ENCODE results near the gene TPSAB1. TPM values are rescaled to one million over a fixed set of nuclear protein-coding genes. Genes with fewer than 3 reads are reported as not detected.

The TPSAB1 gene
- total RNA-seq, 1 experiment from 2014 or later: 0.25 TPM

GRCh38 chr16:1245452-1246020 lies 5.0 kb downstream of the TPSAB1 start:
- no peaks in the 10 kb centered on the region for H3K79me2 ChIP-seq (ENCODE audit: insufficient read depth, low read length)
- ATAC-seq (no peak), DNase-seq (ENCODE audit: low read depth, low spot score) (no peak)
- POLR2A ChIA-PET: no interaction called here
- RAD21 ChIA-PET (ENCODE audit: low non-redundant PET in 1 of 2, low total read pairs in 2 of 2, uncharacterized antibody in 2 of 2, unreplicated experiment in 2 of 2): no interaction called here
- no peak overlapping the region for H3K9ac ChIP-seq (ENCODE audit: low read length)
- H3K27ac ChIP-seq (ENCODE audit: low read depth, low read length): no peak overlapping the region
- no peak overlapping the region for H3K4me3 ChIP-seq (replicated peaks in 1 of 2; ENCODE audit: low read depth in 1 of 2, low read length in 2 of 2)
- H2AFZ ChIP-seq (ENCODE audit: low read depth, low read length, poor library complexity, severe bottlenecking): no peak overlapping the region
- H3K36me3 ChIP-seq (ENCODE audit: control insufficient read depth in 1 of 2, insufficient read depth in 2 of 2, low read length in 2 of 2): no peaks in the 10 kb centered on the region
- CTCF ChIA-PET: no interaction called here
- no peaks in the 10 kb centered on the region for H3K9me2 ChIP-seq (ENCODE audit: insufficient read depth)
- no TSS peak for BruUV-seq (replicated peaks)
- H3K9me3 ChIP-seq (ENCODE audit: control insufficient read depth in 1 of 2, insufficient read depth in 1 of 2, low read depth in 1 of 2, low read length in 2 of 2): no peaks in the 10 kb centered on the region
- H3K4me2 ChIP-seq (ENCODE audit: low read length): no peak overlapping the region
- H3K4me1 ChIP-seq (ENCODE audit: control insufficient read depth in 1 of 2, insufficient read depth in 2 of 2, low read length in 2 of 2): no peaks in the 10 kb centered on the region
- intact Hi-C loops (cut with micrococcal nuclease): no loop called here
- H3K27me3 ChIP-seq (ENCODE audit: insufficient read depth, low read length): no peaks in the 10 kb centered on the region
- H4K20me1 ChIP-seq (ENCODE audit: insufficient read depth): no peaks in the 10 kb centered on the region
- no peak for TF ChIP-seq CTCF (IDR thresholded peaks at IDR 0.05 in 2 of 3, conservative IDR thresholded peaks at IDR 0.05 in 1 of 3; ENCODE audit: borderline replicate concordance in 1 of 3, insufficient read depth in 1 of 3, low read depth in 2 of 3, low read length in 2 of 3)
- TF ChIP-seq ATF3 (IDR thresholded peaks at IDR 0.05): no peak
- TF ChIP-seq ELF1 (IDR thresholded peaks at IDR 0.05; ENCODE audit: borderline replicate concordance, low read depth): no peak
- no peak for TF ChIP-seq MAX (IDR thresholded peaks at IDR 0.05)
- TF ChIP-seq POLR2A (IDR thresholded peaks at IDR 0.05; ENCODE audit: borderline replicate concordance, extremely low read depth, insufficient read depth, insufficient read length): no peak
- no peak for TF ChIP-seq SP1 (IDR thresholded peaks at IDR 0.05; ENCODE audit: low read depth)
- no peak for TF ChIP-seq POLR2AphosphoS5 (IDR thresholded peaks at IDR 0.05; ENCODE audit: low read depth, low read length)
- TF ChIP-seq CEBPB (IDR thresholded peaks at IDR 0.05; ENCODE audit: low read depth): no peak
- no peak for TF ChIP-seq RAD21 (IDR thresholded peaks at IDR 0.05; ENCODE audit: low read depth)
- TF ChIP-seq JUND (IDR thresholded peaks at IDR 0.05): no peak
- TF ChIP-seq EZH2phosphoT487 (IDR thresholded peaks at IDR 0.05; ENCODE audit: borderline replicate concordance): no peak
- TF ChIP-seq, protein P1, sequence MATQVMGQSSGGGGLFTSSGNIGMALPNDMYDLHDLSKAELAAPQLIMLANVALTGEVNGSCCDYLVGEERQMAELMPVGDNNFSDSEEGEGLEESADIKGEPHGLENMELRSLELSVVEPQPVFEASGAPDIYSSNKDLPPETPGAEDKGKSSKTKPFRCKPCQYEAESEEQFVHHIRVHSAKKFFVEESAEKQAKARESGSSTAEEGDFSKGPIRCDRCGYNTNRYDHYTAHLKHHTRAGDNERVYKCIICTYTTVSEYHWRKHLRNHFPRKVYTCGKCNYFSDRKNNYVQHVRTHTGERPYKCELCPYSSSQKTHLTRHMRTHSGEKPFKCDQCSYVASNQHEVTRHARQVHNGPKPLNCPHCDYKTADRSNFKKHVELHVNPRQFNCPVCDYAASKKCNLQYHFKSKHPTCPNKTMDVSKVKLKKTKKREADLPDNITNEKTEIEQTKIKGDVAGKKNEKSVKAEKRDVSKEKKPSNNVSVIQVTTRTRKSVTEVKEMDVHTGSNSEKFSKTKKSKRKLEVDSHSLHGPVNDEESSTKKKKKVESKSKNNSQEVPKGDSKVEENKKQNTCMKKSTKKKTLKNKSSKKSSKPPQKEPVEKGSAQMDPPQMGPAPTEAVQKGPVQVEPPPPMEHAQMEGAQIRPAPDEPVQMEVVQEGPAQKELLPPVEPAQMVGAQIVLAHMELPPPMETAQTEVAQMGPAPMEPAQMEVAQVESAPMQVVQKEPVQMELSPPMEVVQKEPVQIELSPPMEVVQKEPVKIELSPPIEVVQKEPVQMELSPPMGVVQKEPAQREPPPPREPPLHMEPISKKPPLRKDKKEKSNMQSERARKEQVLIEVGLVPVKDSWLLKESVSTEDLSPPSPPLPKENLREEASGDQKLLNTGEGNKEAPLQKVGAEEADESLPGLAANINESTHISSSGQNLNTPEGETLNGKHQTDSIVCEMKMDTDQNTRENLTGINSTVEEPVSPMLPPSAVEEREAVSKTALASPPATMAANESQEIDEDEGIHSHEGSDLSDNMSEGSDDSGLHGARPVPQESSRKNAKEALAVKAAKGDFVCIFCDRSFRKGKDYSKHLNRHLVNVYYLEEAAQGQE (IDR thresholded peaks at IDR 0.05; ENCODE audit: low read depth): no peak
- no peak for TF ChIP-seq EGR1 (IDR thresholded peaks at IDR 0.05; ENCODE audit: low read depth)
- no peak for TF ChIP-seq SRF (IDR thresholded peaks at IDR 0.05; ENCODE audit: low read depth)
- TF ChIP-seq ZNF274 (IDR thresholded peaks at IDR 0.05; ENCODE audit: low read depth, low read length): no peak
- no peak for TF ChIP-seq EZH2 (IDR thresholded peaks at IDR 0.05)
- TF ChIP-seq CBX3 (IDR thresholded peaks at IDR 0.05; ENCODE audit: low read depth): no peak
- TF ChIP-seq SIN3A (IDR thresholded peaks at IDR 0.05; ENCODE audit: low read depth): no peak
- no peak for TF ChIP-seq YY1 (IDR thresholded peaks at IDR 0.05; ENCODE audit: extremely low read depth, insufficient replicate concordance, low read depth, low read length)

Measured in HCT116 (cell line).